ENCODE measurements around the gene RAPGEF5.

Gene RAPGEF5

DNA sequence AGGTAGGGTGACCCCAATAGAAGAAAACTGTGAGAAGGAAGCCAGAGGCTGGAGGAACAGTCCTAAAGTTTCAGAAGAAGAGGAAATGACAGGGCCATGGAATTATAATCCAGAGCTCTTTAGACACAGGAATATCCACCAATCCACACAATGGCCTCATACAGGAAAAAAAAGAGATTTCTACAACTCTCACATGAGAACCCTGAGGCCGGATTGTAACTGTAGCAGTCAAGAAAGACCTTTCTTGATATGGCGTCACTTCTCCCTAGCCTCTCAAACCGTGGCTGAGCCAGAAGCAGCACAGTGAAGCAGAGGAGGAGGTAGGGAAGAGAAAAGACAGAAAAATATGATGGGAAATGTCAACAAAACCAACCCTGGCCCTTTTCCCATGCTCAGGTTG, 76.9 kb downstream of the RAPGEF5 start:
- TF ChIP-seq, protein P1, sequence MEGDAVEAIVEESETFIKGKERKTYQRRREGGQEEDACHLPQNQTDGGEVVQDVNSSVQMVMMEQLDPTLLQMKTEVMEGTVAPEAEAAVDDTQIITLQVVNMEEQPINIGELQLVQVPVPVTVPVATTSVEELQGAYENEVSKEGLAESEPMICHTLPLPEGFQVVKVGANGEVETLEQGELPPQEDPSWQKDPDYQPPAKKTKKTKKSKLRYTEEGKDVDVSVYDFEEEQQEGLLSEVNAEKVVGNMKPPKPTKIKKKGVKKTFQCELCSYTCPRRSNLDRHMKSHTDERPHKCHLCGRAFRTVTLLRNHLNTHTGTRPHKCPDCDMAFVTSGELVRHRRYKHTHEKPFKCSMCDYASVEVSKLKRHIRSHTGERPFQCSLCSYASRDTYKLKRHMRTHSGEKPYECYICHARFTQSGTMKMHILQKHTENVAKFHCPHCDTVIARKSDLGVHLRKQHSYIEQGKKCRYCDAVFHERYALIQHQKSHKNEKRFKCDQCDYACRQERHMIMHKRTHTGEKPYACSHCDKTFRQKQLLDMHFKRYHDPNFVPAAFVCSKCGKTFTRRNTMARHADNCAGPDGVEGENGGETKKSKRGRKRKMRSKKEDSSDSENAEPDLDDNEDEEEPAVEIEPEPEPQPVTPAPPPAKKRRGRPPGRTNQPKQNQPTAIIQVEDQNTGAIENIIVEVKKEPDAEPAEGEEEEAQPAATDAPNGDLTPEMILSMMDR (conservative IDR thresholded peaks at IDR 0.05): no peak
- TF ChIP-seq ZFX (IDR thresholded peaks at IDR 0.05): no peak
- no peak overlapping the region for H3K27ac ChIP-seq

- no peak overlapping the region for H3K27ac ChIP-seq
- TF ChIP-seq, protein P1 (conservative IDR thresholded peaks at IDR 0.05): no peak
- no peak for TF ChIP-seq ZFX (IDR thresholded peaks at IDR 0.05)
These were observed 78.3 kb downstream of the RAPGEF5 start for GRCh38 chr7:22278660-22279059.

- no peak for TF ChIP-seq ZFX (IDR thresholded peaks at IDR 0.05)
- H3K27ac ChIP-seq: no peak overlapping the region
These were observed 79.6 kb downstream of the RAPGEF5 start for GRCh38 chr7:22277375-22277774.

GRCh38 chr7:22275661-22276060, 81.3 kb downstream of the RAPGEF5 start:
- TF ChIP-seq, protein P1 (conservative IDR thresholded peaks at IDR 0.05): no peak
- no peak for TF ChIP-seq ZFX (IDR thresholded peaks at IDR 0.05)
- no peak overlapping the region for H3K27ac ChIP-seq

- H3K27ac ChIP-seq: no peak overlapping the region
- TF ChIP-seq, protein P1 (conservative IDR thresholded peaks at IDR 0.05): no peak
These were observed 85.6 kb downstream of the RAPGEF5 start for GRCh38 chr7:22271311-22271710.

DNA sequence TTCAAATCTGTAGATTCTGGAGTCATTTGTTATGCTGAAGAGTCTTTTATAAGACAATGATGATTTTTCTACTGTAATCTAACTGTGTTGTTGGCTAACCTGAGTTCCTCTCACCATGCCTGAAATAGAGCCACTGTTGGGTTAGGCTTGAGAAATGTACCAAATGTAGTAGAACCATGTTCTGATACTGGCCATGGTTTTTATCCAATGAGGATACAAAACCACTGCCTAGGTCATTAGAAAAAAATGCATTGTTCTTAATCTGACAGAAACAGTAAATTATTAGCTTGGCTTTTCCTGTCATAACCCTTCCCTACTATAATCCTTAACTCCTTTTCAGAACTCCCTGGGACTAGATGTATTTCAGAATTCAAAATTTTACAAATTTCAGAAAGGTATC, 86.6 kb downstream of the RAPGEF5 start:
- no peak overlapping the region for H3K27ac ChIP-seq
- TF ChIP-seq, protein P1 (conservative IDR thresholded peaks at IDR 0.05): no peak
- TF ChIP-seq ZFX (IDR thresholded peaks at IDR 0.05): no peak

DNA sequence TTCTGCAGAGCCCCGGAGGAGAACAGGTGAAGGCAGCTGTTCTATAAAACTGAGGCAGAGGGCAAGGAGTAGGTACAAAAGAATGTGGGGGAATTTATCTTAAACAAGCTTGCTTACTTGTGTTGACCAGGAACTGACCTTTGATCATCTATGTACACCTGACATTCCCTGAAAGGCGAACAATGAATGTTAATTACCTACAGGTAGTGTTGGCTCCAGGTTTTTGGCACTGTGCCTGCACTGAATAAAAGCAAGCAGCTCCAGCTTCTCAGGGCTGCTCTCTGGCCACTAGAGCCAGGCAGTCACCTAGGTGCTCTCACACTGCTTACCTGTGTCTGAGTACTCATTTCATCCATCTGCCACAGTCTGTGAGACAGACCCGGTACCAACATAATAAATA, 87.0 kb downstream of the RAPGEF5 start:
- H3K27ac ChIP-seq: no peak overlapping the region
- no peak for TF ChIP-seq ZFX (IDR thresholded peaks at IDR 0.05)
- TF ChIP-seq, protein P1 (conservative IDR thresholded peaks at IDR 0.05): no peak

GRCh38 chr7:22268884-22269421, 88.0 kb downstream of the RAPGEF5 start:
- no peak overlapping the region for H3K27ac ChIP-seq
- no peak for TF ChIP-seq ZFX (IDR thresholded peaks at IDR 0.05)
- TF ChIP-seq, protein P1 (conservative IDR thresholded peaks at IDR 0.05): no peak

Measured in C4-2B (cell line).